ENCODE measurements around the gene NARS2. TPM values are rescaled to one million over a fixed set of nuclear protein-coding genes. Genes with fewer than 3 reads are reported as not detected.

The NARS2 gene
- total RNA-seq, 1 experiment from 2014 or later = 18.9 TPM

Other genes with a start within 250 kb of the NARS2 start
- gene GAB2, start 157.0 kb downstream of the NARS2 start, total RNA-seq (2014; rRNA removed; shearing (Covaris generic)) = 5.0 and 6.1 TPM in 2 replicates